Measurements from ENCODE around the gene VPS26C.
"Not testable (repeated sequence)": the region's sequence is repeated elsewhere in the genome, so short reads cannot be mapped to it uniquely, and the experiment has no call there.

VPS26C gene

DNA sequence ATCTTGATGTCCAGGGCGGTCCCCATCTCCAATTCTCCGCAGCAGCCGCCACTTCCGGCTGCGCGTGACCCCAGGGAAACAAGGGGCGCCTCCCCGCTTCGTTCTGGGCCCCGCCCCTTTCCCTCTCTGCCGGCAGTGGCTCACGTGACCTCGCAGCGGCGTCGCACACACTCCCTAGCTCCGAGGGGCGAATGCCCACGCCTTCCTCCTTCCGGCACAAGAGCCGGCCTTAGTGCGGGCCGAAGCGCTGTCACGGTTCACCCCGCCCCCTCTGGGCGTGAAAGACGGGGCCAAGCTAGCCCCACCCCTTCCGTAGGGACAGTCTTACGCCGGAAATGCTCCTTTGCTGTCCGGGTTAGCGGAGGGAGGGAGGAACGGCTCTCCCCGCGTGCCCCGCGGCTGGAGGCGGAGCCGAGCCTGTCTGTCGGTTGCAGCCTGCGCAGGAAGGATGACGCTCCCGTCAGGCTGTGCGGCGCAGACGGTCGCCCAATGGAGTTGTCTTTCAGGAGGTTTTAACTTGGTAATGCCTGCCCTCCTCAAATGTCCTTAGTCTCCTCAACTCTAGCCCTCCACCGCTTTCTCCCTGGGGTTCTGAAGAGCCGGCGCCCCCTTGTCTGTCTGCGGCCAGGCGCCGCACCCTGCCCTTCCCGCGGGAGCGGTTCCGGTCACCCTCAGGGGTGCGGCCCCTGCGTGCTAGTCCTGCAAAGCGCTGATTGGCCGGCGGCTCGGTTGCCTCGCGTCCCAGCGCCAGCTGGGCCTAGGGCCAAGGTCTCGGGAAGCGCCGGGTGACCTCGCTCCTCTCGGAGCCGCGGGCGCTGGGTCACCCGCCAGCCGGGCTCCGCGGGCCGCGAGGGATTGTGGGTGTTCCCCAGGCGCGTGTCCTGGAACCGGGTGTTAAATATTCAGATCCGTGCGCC is at the start of gene VPS26C:
TSS of gene VPS26C (minus strand) at position 66 of the 917 bp plus-strand sequence. CDS start at position 26, 40 bp downstream.
- peak; percentile 51 for DNase-seq

GRCh38 chr21:37316072-37316471 is 48.9 kb upstream of the VPS26C start:
- not testable (repeated sequence) for DNase-seq

DNA sequence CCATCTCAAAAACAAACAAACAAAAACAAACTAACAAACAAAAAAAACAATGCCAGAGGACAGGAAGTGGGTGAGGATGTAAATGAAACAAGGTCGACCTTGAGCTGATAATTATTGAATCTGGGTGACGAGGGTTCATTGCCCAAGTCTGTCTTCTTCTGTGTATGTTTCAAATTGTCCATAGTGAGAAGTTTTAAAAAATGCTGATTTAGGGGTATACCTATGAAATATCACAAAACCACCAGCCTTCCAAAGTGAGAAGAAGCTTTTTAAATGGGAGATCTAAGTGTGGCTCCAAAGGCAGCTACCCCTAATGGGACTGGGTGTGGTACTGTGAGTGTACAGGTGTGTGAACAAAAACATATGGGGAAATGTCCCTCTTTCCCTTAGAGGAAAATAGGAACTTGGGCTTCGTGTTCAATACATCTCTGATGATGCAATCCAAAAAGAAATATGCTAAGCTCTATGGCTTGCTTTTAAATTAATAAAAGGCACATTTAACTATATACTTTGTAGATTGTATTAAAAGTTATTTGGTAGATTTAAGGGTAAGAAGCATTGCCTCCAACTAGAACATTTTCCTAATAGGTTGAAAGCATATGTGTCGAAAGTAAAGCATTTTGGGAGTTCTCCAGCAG is 33.1 kb upstream of the VPS26C start:
- DNase-seq, result no peak

DNA sequence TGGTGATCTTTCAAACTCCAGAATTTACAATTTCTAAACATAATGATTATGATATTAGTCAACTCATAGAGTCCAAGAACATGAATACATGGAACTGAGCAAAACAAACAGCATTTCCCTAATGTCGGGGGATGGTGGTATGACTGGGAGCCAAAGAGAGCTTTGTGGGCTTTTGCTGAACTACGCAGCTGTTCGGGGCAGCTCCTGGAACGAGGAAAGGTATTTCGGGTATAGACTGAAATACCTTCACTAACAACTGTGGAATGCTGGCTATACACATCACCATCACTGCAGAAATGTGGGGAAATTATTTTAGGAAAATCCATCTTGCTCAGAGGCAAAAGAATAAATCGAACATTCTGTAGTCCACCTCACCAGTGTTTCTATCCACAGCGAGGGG is 30.2 kb upstream of the VPS26C start:
- DNase-seq, result no peak

DNA sequence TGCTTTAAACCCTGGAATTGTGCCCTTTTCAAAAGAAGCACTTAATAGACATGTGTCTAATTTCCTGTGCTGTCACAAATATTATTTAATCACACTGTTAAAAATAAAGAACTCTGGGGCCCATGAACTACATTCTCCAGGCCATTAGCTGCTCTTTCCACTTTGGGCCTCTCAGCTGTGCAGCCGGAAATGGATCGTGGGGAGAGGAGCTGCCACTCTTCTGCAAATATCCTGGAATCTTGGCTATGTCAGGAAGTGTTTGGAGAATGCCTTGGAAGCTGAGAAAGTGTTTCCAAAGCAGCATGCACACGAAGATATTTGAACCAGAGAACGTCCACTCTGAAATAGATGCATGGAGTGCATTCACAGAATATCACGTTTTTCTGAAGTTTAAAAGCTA is 27.5 kb upstream of the VPS26C start:
- DNase-seq, result no peak

- no peak for DNase-seq
Measured at GRCh38 chr21:37292941-37293340, 25.8 kb upstream of the VPS26C start.

DNA sequence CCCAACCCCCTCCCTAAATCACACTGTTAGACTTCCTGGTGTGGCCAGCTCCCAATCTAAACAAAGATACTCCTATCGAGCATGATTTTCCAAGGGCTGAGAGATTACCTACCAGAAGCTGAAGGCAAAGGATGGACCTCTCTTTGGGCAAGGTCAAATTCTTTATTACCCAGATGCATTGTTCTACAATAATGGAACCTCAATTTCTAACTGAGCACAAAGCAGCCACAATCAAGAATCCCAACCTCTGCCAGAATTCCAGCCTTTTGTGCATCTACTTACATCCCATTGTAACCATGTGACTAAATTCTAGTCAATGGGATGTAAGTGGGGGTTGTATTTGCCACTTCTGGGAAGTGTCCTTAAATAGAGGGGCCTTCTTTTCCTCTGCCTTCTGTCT is 24.9 kb upstream of the VPS26C start:
- DNase-seq, result no peak

DNA sequence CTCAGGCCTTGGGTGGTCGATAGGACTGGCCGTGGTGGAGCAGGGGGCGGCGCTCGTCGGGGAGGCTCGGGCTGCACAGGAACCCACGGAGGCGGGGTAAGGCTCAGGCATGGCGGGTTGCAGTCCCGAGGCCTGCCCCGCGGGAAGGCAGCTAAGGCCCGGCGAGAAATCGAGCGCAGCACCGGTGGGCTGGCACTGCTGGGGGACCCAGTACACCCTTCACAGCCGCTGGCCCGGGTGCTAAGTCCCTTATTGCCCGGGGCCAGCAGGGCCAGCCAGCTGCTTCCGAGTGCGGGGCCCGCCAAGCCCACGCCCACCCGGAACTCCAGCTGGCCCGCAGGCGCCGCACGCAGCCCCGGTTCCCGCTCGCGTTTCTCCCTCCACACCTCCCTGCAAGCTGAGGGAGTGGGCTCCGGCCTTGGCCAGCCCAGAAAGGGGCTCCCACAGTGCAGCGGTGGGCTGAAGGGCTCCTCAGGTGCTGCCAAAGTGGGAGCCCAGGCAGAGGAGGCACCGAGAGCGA is 16.1 kb upstream of the VPS26C start:
- not testable (repeated sequence) for DNase-seq

DNA sequence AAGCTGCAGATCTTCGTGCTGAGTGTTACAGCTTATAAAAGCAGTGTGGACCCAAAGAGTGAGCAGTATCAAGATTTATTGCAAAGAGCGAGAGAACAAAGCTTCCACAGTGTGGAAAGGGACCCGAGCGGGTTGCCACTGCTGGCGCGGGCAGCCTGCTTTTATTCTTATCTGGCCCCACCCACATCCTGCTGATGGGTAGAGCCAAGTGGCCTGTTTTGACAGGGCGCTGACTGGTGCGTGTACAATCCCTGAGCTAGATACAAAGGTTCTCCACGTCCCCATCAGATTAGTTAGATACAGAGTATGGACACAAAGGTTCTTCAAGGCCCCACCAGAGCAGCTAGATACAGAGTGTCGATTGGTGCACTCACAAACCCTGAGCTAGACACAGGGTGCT is 15.5 kb upstream of the VPS26C start:
- not testable (repeated sequence) for DNase-seq

GRCh38 chr21:37281993-37282392 is 14.9 kb upstream of the VPS26C start:
- no peak for DNase-seq

DNA sequence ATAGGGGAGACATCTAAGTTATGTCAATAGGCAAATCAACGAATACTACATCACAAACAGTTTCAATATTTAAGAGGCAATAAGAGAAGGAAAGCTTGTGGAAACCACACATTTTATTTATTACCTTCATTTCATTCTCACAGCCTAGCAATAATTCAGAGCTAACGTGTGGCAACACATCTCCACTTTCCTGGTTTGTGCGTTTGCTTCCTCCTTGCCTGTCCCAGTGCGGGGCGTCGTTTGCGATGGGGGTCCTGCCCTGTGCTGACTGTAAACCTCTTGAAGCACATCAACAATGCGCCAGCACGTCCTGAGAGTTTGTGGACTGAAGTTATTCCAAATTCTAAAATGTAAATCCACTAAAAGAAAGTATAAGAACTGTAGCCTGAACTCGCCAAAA is 14.4 kb upstream of the VPS26C start:
- DNase-seq, result no peak

DNA sequence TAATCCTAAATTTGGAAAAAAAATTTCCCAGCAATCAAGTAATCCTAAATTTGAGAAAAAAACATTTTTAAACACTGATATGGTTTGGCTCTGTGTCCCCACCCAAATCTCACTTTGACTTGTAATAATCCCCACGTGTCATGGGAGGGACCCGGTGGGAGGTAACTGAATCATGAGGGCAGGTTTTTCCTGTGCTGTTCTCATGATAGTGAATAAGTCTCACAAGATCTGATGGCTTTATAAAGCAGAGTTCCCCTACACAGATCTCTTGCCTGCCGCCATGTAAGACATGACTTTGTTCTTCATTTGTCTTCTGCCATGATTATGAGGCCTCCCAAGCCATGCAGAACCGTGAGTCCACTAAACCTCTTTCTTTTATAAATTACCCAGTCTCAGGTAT is 12.1 kb upstream of the VPS26C start:
- DNase-seq, result not testable (repeated sequence)

DNA sequence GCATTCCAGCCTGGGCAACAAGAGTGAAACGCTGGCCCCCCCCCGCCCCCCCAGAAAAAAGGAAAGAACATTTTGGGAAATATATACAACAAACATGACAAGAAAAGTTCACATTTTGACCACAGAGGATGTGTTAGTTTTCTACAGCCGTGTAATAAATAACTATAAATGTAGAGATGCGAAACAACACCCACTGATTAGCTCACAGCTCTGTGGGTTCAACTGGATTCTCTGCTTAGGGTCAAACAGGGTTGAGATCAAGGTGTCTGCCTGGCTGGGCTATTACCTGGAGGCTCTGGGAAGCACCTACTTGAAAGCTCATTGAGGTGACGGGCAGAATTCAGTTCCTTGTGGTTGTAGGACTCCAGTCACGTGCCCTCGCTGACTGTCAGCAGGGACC is 11.1 kb upstream of the VPS26C start:
- DNase-seq, result no peak

GRCh38 chr21:37276377-37276776 is 9.2 kb upstream of the VPS26C start:
- DNase-seq, result no peak

DNA sequence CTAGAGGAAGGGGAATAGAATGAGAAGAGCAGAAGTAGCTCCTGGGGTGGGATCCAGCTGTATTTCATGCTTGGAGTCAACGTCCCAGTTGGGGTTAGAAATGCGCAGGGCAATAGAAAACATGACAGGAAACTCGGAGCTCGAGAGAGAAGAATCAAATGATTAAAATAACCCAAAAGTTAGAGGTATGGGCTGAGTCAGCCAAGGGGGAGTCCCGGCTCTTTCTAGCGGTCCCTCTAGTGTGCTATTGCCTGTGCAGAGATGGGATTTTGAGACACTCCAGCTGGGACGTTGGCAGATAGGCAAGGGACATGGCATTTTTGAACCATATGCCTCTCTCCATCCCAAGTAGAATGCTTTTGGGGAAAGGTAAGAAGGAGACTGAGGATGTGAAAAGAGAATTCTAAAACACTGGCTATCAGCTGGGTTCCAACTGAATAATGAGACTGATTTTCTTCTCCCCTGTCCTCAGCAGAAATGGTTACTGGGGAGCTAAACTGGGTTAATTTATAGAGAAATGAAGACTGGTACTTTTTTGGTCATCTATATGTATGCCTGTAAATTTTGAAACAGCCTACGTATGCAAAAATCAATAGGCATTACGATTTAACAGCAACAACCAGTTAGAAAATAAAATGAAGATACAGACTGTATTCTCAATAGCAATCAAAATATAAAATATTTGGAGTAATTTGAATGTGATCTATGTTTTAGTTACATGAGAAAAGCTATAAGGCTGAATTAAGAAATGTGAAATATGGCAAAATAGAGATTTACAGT is 7.0 kb upstream of the VPS26C start:
- no peak for DNase-seq

DNA sequence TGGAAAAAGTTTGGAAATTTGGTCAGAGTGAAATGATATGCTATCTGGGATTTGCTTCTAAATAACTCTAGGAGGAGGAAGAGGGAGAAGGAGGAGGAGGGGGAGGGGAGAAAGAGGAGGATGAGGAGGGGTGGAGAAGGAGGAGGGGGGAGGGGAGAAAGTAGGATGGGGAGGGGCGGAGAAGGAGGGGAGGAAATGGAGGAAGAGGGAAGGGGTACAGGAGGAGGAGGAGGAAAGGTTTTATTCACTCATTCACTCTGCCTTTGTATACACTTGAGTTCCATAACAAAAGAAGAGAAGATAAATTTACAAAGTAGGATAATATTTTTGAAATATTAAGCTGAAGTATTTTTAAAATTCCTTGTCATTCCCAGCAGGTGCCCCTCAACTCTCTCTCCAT is 6.3 kb upstream of the VPS26C start:
- no peak for DNase-seq

DNA sequence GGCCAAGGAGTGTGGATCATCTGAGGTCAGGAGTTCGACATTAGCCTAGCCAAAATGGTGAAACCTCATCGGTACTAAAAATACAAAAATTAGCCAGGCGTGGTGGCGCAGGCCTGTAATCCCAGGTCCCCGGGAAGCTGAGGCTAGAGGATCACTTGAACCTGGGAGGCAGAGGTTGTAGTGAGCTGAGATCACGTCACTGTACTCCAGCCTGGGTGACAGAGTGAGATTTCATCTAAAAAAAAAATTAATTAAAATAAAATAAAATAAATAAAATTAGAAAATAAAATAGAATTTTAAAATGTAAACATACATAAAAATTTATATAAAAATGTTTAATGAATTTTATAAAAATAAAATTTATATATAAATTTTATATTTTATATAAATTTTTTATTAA is 5.8 kb upstream of the VPS26C start:
- DNase-seq, result no peak

DNA sequence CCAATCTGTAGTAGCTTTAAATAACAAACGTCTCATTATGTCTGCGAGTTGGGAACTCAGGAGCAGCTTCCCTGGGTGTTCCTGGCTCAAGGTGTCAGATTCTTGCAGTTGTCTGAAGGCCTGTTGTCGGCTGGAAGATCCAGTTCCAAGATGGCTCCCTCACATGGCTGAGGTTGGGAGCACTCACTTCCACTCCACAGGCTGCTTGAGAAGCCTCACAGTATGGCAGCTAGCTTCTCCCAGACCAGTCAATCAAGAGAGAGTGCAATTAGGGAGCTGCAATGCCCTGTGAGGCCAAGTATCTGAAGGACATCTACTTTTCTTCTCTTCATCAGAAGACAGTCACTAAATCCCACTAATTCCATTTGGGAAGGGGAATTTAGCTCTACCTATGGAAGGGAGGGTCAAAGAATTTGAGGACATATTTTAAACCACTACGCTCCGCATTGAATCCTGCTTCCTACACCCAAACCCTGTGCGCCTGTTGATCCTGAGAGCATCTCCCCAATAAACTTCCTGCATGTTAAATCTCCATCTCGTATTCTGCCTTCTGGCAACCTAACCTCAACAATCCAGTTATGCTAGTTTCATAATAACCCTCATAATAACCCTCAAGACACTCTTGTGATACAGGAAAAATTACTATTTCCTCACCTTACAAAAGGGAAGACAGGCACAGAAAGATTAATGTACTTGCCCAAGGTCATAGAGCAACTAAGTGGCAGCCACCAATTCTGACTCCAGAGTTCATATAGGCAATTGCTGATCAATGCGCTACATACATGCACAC is 3.6 kb upstream of the VPS26C start:
- DNase-seq, result no peak

DNA sequence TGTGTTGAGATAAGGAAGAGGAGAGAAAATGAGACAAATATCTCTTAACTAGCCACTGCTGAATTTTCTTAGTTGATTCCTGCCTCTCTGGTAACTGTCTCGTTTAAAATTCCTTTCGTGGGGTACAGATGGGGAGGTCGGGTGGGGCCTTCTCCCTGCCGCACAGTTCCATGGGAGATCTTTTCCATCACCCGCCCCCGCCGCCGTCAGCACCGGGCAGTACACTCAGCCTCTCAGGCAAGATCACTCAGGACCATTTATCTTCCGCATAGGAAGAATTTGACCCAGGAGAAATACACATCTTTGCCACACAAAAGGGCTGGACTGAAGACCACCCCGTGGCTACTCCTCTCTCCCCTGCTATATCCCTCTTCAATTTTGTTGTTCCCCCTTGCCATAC is 2.3 kb upstream of the VPS26C start:
- no peak for DNase-seq

DNA sequence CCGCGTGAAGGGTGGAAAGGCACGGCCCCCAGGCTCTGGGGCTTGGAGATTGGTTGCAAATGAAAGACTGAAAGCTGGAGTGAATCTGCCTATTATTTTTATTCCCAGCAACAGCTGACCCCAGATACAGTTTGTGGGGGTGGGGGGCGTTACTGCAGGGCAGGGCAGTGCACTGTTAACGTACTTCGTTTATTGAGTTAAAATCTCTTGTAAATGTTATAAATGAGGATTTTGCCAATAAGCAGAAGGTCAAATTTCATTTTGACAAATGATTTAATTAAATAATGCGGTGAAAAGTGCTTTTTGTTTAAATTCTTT is 1.0 kb upstream of the VPS26C start:
- DNase-seq, result no peak

DNA sequence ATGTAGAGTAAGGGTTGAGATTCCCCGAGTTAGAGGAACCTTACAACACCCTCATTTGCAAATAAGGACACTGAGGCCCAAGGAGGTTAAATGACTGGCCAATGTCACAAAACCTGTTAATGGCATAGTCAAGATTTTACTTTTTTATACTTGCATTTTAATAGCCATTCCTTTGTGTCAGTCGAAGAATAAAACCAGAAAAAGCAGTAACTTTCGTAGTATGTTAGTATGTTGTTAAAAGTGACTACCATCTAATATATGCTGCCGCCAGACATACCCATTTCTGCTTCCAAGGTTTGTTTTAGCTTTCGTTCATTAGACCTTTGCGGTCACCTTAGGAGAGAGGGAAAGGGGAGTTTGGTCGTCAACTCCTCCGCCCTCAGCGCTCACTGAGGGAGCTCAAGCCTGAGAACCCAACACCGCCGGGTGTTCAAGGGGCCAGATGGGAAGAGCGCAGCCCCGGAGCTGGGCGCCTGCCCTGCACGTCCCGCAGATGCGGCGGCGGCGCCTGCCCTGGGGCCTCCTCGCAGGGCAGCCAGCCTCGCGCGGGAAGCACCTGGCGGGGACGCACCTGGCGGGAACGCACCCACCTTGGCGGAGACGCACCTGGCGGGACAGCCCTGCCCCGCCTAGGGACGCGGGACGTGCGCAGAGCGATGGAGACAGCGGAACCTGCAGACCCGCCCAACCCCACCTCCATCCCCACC is 466 bp downstream of the VPS26C start:
- DNase-seq, result no peak

DNA sequence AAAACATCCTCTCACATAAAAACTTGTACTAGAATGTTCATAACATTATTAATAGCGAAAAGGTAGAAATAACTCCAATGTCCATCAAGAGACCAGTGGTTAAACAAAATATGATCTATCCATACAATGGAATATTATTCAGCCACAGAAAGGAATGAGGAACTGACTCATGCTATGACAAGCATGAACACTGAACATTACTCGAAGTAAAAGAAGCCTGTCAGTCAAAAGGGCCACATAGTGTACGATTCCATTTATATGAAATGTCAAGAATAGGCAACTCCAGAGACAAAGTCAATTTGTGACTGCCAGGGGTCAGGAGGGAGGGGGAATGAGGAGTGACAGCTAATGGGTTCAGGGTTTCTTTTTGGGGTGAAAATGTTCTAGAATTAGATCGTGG is 2.3 kb downstream of the VPS26C start:
- no peak for DNase-seq
